HCT116 (cell line): ENCODE results near the gene CMTM8. TPM values are rescaled to one million over a fixed set of nuclear protein-coding genes. Genes with fewer than 3 reads are reported as not detected.
"Not testable (repeated sequence)": the region's sequence is repeated elsewhere in the genome, so short reads cannot be mapped to it uniquely, and the experiment has no call there.

ENCODE experiments used
- ATAC-seq: fragments of 200-7000 bp; cut with Tn5 transposase; 2 replicates; pipeline ENCODE4 v1.9.1; 2020; ENCODE audit warnings: mild to moderate bottlenecking, moderate library complexity
- BruUV-seq: library from RNA; stranded (reverse); fragments of 400-500 nt; replicated peaks from 2 replicates; lab custom pipeline; 2021; lab: Mats Ljungman, UMichigan
- CTCF ChIA-PET: fragments of 300-600 bp; sonication (Branson Sonifier 250); formaldehyde crosslinking; loops from one replicate; lab custom pipeline; 2021; ENCODE audit warnings: antibody characterized with exemption; lab: Charles Lee
- POLR2A ChIA-PET: fragments of 300-600, 350-600 bp; sonication (Branson Sonifier 250); formaldehyde crosslinking; loops from one replicate; lab custom pipeline; 2021; ENCODE audit warnings: antibody characterized with exemption; lab: Charles Lee
- RAD21 ChIA-PET, 2 experiments: fragments of 300-600 bp; sonication (Branson Sonifier 250); formaldehyde crosslinking; loops; one replicate each; lab custom pipeline; 2023; ENCODE audit warnings: low total read pairs in 2 of 2; ENCODE audit not compliant: uncharacterized antibody in 2 of 2, unreplicated experiment in 2 of 2, low non-redundant PET in 1 of 2; lab: Charles Lee
- DNase-seq: peaks from one replicate; pipeline ENCODE4 v3.0.0-alpha.2; 2010; ENCODE audit warnings: low read depth, low spot score
- H2AFZ ChIP-seq: fragments of 200-600 bp; shearing (Covaris generic), sonication (generic); 2 replicates; pipeline ENCODE4 v1.6.1; 2017; ENCODE audit warnings: low read depth, mixed run types, mixed read lengths, antibody characterized with exemption, low read length; ENCODE audit not compliant: poor library complexity, severe bottlenecking
- H3K27ac ChIP-seq: 2 replicates; pipeline ENCODE4 v1.5.1; 2012; ENCODE audit warnings: low read depth, low read length
- H3K27me3 ChIP-seq: fragments of 200-600 bp; sonication (generic); 2 replicates; pipeline ENCODE4 v1.6.1; 2016; ENCODE audit warnings: mixed run types, low read length, mixed read lengths; ENCODE audit not compliant: insufficient read depth
- H3K36me3 ChIP-seq, 2 experiments: fragments of 200-500 bp in 1 of 2; fragments of 200-600 bp in 1 of 2; sonication (Bioruptor generic) in 1 of 2; sonication (generic) in 1 of 2; 2 replicates each; pipeline versions ENCODE4 v1.5.1 to v1.6.1; 2014 to 2016; ENCODE audit warnings: low read length in 2 of 2, inconsistent platforms in 1 of 2, mixed read lengths in 1 of 2, mixed run types in 1 of 2; ENCODE audit not compliant: insufficient read depth in 2 of 2, control insufficient read depth in 1 of 2
- H3K4me1 ChIP-seq, 2 experiments: fragments of 200-600 bp in 1 of 2; sonication (generic) in 1 of 2; 2 replicates each; pipeline versions ENCODE4 v1.5.1 to v1.6.1; 2012 to 2017; ENCODE audit warnings: low read length in 2 of 2, inconsistent platforms in 1 of 2, mild to moderate bottlenecking in 1 of 2, mixed read lengths in 1 of 2, mixed run types in 1 of 2, moderate library complexity in 1 of 2; ENCODE audit not compliant: insufficient read depth in 2 of 2, control insufficient read depth in 1 of 2
- H3K4me2 ChIP-seq: fragments of 200-600 bp; sonication (generic); 2 replicates; pipeline ENCODE4 v1.6.1; 2017; ENCODE audit warnings: mixed run types, low read length, mixed read lengths
- H3K4me3 ChIP-seq, 2 experiments: fragments of 200-600 bp in 1 of 2; sonication (generic) in 1 of 2; replicated peaks in 1 of 2; 2 replicates each; pipeline ENCODE4 v1.5.1; 2011 to 2016; ENCODE audit warnings: low read length in 2 of 2, control low read depth in 1 of 2, low read depth in 1 of 2, mild to moderate bottlenecking in 1 of 2, mixed read lengths in 1 of 2, mixed run types in 1 of 2
- H3K79me2 ChIP-seq: fragments of 200-600 bp; sonication (generic); 2 replicates; pipeline ENCODE4 v1.6.1; 2017; ENCODE audit warnings: mild to moderate bottlenecking, mixed run types, low read length, moderate library complexity, mixed read lengths; ENCODE audit not compliant: insufficient read depth
- H3K9ac ChIP-seq: fragments of 200-600 bp; sonication (generic); 2 replicates; pipeline ENCODE4 v1.6.1; 2016; ENCODE audit warnings: low read length, mixed read lengths
- H3K9me2 ChIP-seq: fragments of 200-600 bp; sonication (generic), shearing (Covaris generic); 2 replicates; pipeline ENCODE4 v1.6.1; 2017; ENCODE audit warnings: mixed run types, mild to moderate bottlenecking, moderate library complexity; ENCODE audit not compliant: insufficient read depth
- H3K9me3 ChIP-seq, 2 experiments: fragments of 200-500 bp in 1 of 2; fragments of 200-600 bp in 1 of 2; sonication (Bioruptor generic) in 1 of 2; sonication (generic) in 1 of 2; 2 replicates each; pipeline ENCODE4 v1.6.1; 2014 to 2017; ENCODE audit warnings: low read length in 2 of 2, mixed read lengths in 2 of 2, inconsistent platforms in 1 of 2, low read depth in 1 of 2, mild to moderate bottlenecking in 1 of 2, mixed run types in 1 of 2, moderate library complexity in 1 of 2; ENCODE audit not compliant: control insufficient read depth in 1 of 2, insufficient read depth in 1 of 2
- H4K20me1 ChIP-seq: fragments of 200-600 bp; sonication (generic), shearing (Covaris generic); 2 replicates; pipeline ENCODE4 v1.6.1; 2017; ENCODE audit warnings: mixed run types, mild to moderate bottlenecking, moderate library complexity; ENCODE audit not compliant: insufficient read depth
- ELF1 ChIP-seq: IDR thresholded peaks from 2 replicates; pipeline ENCODE4 v1.6.1; 2012; ENCODE audit warnings: low read depth, borderline replicate concordance
- EZH2phosphoT487 ChIP-seq: fragments of 200-600 bp; IDR thresholded peaks from 2 replicates; pipeline ENCODE4 v1.6.1; 2018; ENCODE audit warnings: antibody characterized with exemption, borderline replicate concordance
- FOSL1 ChIP-seq: IDR thresholded peaks from 2 replicates; pipeline ENCODE4 v1.6.1; 2012; ENCODE audit warnings: low read depth
- JUND ChIP-seq: IDR thresholded peaks from 2 replicates; pipeline ENCODE4 v1.6.1; 2012
- SIN3A ChIP-seq: IDR thresholded peaks from 2 replicates; pipeline ENCODE4 v1.6.1; 2012; ENCODE audit warnings: low read depth
- SRF ChIP-seq: IDR thresholded peaks from 2 replicates; pipeline ENCODE4 v1.6.1; 2012; ENCODE audit warnings: low read depth
- TCF7L2 ChIP-seq: IDR thresholded peaks from 2 replicates; pipeline ENCODE4 v1.7.0; 2011; ENCODE audit warnings: borderline replicate concordance, inconsistent platforms; ENCODE audit not compliant: insufficient read depth, insufficient read length; ENCODE audit errors: extremely low read depth
- ZFX ChIP-seq: fragments of 450-650 bp; IDR thresholded peaks from 2 replicates; pipeline ENCODE4 v1.6.1; 2017
- intact Hi-C: fragments of 100-400 bp; cut with micrococcal nuclease; formaldehyde crosslinking; loops from 2 replicates; pipeline ENCODE4 v1.10.0; 2022
- total RNA-seq: library from RNA; stranded (reverse); gene quantifications from one replicate; pipeline ENCODE4 v1.2.1, GENCODE V29; 2021; ENCODE audit not compliant: unreplicated experiment
- TF ChIP-seq, protein P1 (sequence below): IDR thresholded peaks from 2 replicates; pipeline ENCODE4 v1.6.1; 2012; ENCODE audit warnings: low read depth
- TF ChIP-seq, protein P2 (sequence below): IDR thresholded peaks from 2 replicates; pipeline ENCODE4 v1.6.1; 2012

CMTM8 gene
- total RNA-seq, 1 experiment from 2014 or later: 19.4 TPM

DNA sequence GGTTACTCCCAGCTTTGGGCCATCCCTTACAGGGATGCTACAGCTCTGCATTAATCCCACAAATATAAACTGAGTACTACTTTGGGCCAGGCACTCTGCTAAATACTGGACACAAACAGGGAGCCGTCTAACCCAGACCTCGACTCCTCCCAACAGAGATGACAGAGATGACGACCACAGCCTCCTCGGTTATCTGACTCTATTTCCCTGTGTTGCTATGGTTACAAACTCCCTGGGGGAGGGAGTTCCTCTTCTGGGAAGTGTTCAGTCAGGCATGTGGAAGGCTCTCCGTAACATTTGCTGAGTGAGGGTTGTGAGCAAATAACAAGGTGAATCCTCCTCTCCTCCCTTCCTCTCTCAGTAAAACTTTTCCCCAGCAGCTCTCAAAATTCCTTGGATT is 146.5 kb downstream of the CMTM8 start (continued):
- no peak for TF ChIP-seq TCF7L2
- no peak for TF ChIP-seq ZFX
- no peak for TF ChIP-seq SIN3A
- no peak for TF ChIP-seq ELF1
- TF ChIP-seq SRF: no peak
- TF ChIP-seq EZH2phosphoT487: no peak
- TF ChIP-seq, protein P1, sequence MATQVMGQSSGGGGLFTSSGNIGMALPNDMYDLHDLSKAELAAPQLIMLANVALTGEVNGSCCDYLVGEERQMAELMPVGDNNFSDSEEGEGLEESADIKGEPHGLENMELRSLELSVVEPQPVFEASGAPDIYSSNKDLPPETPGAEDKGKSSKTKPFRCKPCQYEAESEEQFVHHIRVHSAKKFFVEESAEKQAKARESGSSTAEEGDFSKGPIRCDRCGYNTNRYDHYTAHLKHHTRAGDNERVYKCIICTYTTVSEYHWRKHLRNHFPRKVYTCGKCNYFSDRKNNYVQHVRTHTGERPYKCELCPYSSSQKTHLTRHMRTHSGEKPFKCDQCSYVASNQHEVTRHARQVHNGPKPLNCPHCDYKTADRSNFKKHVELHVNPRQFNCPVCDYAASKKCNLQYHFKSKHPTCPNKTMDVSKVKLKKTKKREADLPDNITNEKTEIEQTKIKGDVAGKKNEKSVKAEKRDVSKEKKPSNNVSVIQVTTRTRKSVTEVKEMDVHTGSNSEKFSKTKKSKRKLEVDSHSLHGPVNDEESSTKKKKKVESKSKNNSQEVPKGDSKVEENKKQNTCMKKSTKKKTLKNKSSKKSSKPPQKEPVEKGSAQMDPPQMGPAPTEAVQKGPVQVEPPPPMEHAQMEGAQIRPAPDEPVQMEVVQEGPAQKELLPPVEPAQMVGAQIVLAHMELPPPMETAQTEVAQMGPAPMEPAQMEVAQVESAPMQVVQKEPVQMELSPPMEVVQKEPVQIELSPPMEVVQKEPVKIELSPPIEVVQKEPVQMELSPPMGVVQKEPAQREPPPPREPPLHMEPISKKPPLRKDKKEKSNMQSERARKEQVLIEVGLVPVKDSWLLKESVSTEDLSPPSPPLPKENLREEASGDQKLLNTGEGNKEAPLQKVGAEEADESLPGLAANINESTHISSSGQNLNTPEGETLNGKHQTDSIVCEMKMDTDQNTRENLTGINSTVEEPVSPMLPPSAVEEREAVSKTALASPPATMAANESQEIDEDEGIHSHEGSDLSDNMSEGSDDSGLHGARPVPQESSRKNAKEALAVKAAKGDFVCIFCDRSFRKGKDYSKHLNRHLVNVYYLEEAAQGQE: no peak
- TF ChIP-seq FOSL1: no peak

DNA sequence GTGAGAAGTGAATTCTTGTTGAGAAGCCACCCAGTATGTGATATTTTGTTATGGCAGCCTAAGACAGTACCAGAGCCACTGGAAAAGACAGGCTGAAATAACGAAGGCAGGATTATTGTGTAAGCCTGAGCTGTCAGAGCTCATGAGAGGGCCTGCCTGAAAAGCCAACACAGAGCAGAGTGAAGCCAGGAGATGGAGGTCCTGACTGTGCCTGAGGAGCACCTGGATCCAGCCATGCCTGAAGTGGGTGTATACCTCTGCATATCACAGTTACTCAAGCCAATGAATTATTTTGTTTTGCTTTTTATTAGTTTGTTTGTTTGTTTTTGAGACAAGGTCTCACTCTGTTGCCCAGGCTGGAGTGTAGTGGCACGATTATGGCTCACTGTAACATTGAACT is 149.0 kb downstream of the CMTM8 start:
- Histone ChIP-seq H3K4me3 (no peak overlapping the region), H2AFZ (no peak overlapping the region), H3K27ac (no peak overlapping the region), H3K9me2 (no peaks in the 10 kb centered on the region), H3K4me1 (peaks cover 6 to 20% of the 10 kb centered on the region in 2 experiments), H3K36me3 (no peaks in the 10 kb centered on the region), H4K20me1 (no peaks in the 10 kb centered on the region), H3K9me3 (no peaks in the 10 kb centered on the region), H3K79me2 (peaks cover 15% of the 10 kb centered on the region), H3K9ac (no peak overlapping the region), H3K4me2 (no peak overlapping the region), H3K27me3 (no peaks in the 10 kb centered on the region)
- ATAC-seq (no peak), DNase-seq (no peak)
- TF ChIP-seq, protein P2, sequence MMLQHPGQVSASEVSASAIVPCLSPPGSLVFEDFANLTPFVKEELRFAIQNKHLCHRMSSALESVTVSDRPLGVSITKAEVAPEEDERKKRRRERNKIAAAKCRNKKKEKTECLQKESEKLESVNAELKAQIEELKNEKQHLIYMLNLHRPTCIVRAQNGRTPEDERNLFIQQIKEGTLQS: no peak
- TF ChIP-seq JUND (no peak), FOSL1 (no peak), TCF7L2 (no peak)
- TF ChIP-seq, protein P1: no peak
- BruUV-seq: no TSS peak
- intact Hi-C loops: no loop called here
- CTCF ChIA-PET: interaction anchor here (2.5 kb wide), 1 partner anchor 12 kb away, joined by 6 read pairs; no protein-coding TSS in a partner anchor
- RAD21 ChIA-PET: no interaction called here
- POLR2A ChIA-PET: no interaction called here

DNA sequence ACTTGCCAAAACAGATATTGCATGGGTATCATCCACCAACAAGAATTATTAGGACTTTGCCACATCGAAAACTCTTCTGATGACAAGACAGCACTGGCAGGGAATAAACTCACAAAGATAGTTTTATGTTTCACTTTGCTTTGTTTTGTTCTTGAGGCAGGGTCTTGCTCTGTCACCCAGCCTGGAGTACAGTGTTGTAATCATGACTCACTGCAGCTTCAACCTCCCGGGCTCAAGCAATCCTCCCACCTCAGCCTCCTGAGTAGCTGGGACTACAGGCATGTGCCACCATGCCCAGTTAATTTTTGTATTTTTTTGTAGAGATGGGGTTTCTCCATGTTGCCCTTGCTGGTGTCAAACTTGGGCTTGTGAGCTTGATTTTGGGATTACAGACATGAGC is 151.1 kb downstream of the CMTM8 start:
- Histone ChIP-seq H3K4me1 (peaks cover 13 to 32% of the 10 kb centered on the region in 2 experiments), H3K79me2 (peaks cover 36% of the 10 kb centered on the region)
- POLR2A ChIA-PET, H3K9ac ChIP-seq, DNase-seq, H3K27me3 ChIP-seq, H3K36me3 ChIP-seq, H3K27ac ChIP-seq, ATAC-seq, H3K9me2 ChIP-seq, intact Hi-C loops, H3K4me2 ChIP-seq, H3K4me3 ChIP-seq, BruUV-seq, RAD21 ChIA-PET, H2AFZ ChIP-seq, H3K9me3 ChIP-seq, H4K20me1 ChIP-seq: not testable (repeated sequence)
- CTCF ChIA-PET: interaction anchor here (1.3 to 3.1 kb wide), 2 partner anchors 15 to 78 kb away, joined by 4 to 20 read pairs; no protein-coding TSS in a partner anchor
